HL-60/S4 (cell line): ENCODE data around the gene RPS6KB2.
"Not testable (repeated sequence)": the region's sequence is repeated elsewhere in the genome, so short reads cannot be mapped to it uniquely, and the experiment has no call there.

Source experiments
- in situ Hi-C: fragments of 300-500 bp; cut with MboI; formaldehyde crosslinking; loops from 2 replicates; pipeline ENCODE4 v1.14.3; 2022; ENCODE audit warnings: low sequenced_read_pairs

RPS6KB2 gene

DNA sequence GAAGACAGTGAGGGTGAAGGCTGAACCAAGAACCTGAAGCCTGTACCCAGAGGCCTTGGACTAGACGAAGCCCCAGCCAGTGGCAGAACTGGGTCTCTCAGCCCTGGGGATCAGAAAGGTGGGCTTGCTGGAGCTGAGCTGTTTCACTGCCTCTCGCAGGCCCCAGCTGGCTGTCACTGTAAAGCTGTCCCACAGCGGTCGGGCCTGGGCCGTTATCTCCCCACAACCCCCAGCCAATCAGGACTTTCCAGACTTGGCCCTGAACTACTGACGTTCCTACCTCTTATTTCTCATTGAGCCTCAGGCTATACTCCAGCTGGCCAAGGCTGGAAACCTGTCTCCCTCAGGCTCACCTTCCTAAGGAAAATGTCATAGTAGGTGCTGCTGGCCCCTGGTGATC lies 30.8 kb upstream of the RPS6KB2 start:
- in situ Hi-C loops: no loop called here

DNA sequence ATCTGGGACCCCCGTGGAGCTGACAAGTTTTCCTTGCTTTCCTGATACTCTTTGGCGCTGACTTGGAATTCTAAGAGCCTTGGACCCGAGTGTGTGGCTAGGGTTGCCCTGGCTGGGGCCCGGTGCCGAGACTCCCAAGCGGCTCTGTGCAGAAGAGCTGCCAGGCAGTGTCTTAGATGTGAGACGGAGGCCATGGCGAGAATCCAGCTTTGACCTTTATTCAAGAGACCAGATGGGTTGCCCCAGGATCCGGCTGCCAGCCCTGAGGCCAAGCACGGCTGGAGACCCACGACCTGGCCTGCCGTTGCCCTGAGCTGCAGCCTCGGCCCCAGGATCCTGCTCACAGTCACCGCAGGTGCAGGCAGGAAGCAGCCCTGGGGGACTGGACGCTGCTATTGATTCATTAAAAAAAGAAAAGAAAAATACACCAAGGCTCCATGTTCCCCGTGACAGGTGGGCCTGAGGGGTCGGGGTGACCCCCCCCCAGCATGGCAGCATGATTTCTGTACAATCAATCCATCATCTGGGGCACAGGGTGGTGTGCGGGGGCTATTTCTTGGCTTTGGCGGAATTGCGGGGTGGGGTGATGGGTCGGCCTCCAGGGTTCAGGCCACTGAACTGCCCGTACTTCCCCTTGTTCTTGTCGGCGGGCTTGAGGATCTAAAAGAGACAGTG lies 30.2 kb upstream of the RPS6KB2 start:
- in situ Hi-C loops: no loop called here

DNA sequence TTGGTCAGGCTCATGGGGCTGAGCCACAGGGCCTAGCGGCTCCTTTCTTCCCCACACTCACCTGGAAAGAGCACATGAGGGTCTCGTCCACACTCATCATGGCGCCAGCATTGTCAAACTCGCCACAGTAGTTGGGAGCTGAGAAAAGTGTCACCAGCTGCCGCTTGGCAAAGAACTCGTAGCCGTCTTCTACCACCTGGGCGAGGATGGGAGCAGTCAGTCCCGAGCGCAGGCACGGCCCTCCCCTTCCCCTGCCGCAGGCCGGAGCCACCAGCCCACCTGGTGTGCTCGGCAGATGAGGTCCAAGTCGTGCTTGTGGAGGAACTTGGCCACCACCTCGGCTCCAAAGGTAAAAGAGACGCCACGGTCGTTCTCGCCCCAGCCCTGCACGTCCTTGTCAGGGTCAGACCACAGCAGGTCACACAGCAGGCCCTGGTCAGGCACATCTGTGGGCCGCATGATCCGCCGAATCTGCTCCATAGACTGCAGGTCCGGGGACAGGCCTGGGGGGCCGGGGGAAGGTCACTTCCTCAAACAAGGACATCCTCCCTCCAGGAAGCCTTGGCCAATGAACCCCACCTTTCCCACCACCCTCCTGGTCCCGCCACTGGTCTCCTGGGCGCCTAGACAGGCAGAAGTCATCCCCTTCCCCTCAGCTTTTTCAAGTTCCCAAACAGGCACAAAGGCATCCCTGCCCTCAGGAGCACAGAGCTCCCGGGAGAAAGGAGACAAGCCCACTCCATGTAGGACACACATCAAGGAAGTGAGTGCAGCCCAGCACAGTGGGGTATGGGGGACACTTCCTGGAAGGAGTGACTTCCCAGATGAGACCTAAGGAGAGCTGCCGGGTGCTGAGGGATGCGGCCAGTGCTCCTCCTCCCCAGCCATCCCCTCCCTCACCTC lies 29.4 kb upstream of the RPS6KB2 start:
- in situ Hi-C loops: no loop called here

DNA sequence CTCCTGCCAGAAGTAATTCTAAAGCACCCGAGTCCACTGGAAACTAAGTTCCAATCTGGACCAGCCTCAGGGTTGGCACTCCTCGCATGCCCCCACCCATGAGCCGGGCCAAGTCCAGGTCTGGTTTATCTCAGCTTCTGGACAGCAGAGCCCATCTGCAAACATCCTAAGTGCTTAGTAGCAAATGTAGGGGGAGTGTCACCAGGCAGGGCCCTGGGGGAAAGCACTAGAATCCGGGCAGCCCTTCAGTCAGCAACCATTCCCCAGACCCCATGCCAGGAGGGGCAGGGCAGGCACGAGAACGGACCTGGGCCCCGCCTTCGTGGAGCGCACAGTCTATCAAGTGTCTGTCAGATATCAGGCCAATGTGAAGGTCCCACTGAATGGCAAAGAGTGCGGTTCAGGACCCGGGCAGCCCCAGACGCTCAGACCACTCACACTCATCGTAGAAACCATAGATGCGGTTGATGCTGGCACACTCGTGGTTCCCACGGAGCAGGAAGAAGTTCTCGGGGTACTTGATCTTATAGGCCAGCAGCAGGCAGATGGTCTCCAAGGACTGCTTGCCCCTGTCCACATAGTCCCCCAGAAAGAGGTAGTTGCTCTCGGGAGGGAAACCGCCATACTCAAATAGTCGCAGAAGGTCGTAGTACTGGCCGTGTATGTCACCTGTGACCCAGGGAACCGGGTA lies 27.9 kb upstream of the RPS6KB2 start:
- in situ Hi-C loops: no loop called here

DNA sequence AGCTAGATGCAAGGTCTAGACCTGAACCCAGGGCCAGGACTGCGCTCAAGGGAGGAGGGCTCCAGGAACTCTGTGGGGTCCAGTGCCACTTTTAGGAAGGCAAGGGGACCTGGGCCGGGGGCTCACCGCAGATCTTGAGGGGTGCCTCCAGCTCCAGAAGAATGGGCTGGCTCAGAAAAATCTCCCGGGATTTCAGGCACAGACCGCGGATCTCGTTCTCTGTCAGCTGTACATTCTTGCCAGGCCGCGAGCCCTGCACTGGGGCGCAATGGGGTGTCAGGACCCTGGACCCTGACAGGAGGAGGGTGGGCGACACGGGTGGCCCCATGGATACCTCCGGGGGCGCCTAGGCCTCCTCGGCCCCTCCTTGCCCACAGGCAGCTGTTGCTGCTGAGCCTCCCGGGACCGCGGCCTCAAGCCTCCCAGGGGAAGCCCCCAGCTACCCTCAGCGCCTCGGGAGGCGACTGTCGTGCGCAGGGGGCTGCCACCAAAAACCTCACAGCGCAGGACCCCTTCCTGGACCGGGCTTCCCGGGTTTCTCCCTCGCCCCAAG lies 27.3 kb upstream of the RPS6KB2 start:
- in situ Hi-C loops: no loop called here

DNA sequence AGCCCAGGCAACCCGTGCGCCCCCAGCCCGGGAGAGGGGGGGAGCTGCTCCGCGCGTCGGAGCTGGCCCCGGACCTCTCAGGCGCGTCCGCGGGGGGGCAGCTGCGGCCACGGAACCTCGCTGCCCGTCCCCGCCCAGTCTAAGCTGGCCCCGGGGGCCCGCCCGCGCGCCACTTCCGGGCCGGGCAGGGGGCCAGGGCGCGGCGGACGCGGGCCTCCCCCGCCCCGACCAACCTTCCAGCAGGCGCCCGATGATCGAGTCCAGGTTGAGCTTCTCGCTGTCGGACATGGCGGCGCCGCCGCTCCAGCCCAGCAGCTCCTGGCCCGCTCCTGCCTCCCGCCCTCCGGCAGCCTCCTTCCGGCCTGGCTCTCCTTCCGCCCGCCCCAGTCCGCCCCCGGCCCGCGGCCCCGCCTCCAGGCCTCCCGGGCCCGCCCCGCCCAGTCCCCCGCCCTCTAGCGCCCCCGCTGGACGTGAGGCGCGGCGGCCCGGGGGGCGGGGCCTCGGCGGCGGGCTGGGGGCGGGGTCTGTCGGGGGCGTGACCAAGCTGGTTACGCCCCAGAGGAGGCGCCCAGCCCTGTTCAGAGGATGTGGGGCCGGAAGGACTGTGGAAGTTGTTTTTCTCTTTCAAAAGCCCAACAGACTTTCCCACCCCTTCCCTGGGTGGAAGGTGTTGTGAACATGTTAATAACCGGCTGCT lies 26.7 kb upstream of the RPS6KB2 start, which contains the start of gene PPP1CA:
TSS of gene PPP1CA (minus strand) at position 364 of the 697 bp plus-strand sequence. CDS start at position 288, 76 bp downstream.
- in situ Hi-C loops: no loop called here

DNA sequence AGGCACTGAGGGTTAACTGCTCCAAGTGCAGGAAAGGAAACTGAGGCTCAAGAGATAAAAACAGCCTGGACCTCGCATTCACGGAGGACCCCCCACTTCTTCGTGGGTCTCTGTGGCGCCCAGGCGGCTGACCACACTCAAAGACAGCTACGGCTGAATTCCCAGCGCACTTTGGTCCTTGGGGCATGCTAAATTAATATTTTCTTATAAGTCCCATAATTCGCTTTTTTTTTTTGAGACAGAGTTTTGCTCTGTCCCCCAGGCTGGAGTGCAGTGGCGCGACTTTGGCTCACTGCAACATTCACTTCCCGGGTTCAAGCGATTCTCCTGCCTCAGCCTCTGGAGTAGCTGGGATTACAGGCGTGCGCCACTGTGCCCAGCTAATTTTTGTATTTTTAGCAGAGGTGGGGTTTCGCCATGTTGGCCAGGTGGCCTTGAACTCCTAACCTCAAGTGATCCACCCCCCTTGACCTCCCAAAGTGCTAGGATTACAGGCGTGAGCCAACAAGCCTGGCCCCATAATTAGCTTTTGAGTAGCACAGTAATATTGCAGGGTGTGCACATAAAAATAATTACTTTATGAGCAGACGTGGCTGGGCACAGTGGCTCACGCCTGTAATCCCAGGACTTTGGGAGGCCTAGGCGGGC lies 26.0 kb upstream of the RPS6KB2 start:
- in situ Hi-C loops: not testable (repeated sequence)

DNA sequence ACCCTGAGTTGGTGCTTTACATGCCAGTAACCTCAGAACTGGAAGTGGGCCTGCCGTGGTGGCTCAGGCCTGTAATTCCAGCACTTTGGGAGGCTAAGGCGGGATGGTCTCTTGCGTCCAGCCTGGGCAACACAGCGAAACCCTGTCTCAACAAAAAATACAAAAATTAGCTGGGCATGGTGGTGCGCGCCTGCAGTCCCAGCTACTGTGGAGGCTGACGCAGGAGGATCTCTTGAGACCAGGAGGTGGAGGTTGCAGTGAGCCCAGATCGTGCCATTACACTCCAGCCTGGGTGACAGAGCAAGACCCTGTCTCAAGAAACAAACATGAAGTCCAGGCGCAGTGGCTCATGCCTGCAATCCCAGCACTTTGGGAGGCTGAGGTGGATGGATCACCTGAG lies 25.2 kb upstream of the RPS6KB2 start:
- in situ Hi-C loops: not testable (repeated sequence)

DNA sequence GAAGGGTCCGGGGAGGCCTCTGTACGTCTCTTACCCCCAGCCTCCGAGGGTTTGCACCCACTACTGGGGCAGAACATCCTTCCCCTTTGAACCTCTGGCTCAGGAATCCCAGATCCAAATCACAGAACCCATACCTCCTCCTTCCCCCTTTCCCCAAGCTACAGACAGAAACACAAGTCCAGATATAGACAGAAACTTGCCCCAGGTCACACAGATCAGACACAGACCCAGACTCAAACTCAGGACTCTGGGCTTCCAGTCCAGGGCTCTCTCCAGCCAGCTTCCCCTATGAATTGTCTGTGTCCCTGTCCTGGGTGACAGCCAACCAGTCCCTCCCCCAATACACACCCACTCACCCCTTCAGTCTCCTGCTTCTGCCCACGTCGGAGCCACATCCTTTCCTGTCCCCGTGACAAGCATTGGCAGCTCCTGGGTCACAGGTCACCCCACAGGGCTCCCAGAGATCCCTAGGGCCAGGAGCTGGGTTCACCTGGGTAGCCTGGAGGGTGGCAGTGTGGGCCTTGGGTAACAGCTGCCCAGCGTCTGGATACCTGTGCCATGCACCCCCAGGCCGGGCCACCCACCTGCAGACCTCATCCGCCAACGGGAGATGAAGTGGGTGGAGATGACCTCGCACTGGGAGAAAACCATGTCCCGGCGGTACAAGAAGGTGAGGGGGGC lies 23.6 kb upstream of the RPS6KB2 start:
- in situ Hi-C loops: no loop called here

DNA sequence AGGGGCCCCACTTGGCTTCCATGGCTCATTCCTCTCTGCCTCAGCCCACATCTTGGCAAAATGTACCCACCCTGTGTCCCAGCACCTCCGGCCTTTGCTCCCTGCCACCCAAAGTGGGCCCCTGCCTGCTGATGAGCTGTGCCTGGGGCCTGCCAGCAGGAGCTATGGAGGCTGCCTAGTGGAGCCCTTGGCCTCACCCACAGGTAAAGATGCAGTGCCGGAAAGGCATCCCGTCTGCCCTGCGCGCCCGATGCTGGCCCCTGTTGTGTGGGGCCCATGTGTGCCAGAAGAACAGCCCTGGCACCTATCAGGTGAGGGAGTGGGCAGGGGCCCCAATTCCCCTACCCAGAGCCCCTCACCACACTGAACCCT lies 23.1 kb upstream of the RPS6KB2 start:
- in situ Hi-C loops: no loop called here

DNA sequence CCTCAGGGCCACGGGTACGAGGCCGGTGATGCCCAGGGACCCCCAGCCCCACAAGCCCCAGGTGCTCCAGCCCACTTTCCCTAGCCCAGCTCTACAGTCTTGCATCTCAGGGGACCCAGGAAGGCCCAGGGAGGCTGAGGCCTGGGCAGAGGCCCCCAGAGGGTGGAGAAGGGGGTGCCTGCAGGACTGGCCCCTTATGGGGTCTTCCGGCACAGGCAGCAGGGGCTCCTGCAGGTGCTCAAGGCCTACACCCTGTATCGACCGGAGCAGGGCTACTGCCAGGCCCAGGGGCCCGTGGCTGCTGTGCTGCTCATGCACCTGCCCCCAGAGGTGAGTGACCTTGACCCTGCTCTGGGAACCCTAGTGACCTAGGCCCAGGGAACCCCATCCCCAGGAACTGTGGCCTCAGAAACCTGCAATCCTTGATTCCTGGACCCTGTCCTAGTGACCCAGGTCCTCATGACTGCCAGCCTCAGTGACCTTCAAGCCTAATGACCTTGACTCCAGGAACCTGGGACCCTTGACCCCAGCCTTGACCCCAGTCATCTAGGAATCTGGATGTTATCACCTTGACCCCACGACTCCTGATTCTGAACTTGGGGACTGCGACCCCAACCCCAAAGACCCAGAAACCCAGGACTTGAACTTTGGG lies 22.5 kb upstream of the RPS6KB2 start:
- in situ Hi-C loops: no loop called here

DNA sequence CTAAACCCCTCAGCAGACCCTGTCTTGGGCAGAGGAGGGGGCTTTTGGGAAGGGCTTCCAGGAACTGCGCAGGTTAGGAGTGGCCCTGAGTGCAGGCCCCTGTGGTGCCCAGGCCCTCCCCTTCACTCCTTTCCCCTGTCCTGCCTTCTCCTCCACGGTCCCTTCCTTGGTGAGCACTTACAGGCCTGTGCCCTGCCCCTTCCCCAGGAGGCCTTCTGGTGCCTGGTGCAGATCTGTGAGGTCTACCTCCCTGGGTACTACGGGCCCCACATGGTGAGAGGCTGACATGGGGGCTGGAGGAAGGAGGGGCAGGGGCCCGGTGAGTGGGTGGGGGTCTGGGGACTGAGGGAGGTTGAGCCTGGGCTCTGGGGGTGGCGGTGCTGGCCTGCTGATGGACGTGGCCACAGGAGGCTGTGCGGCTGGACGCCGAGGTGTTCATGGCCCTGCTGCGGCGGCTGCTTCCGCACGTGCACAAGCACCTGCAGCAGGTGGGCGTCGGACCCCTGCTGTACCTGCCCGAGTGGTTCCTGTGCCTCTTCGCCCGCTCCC lies 21.8 kb upstream of the RPS6KB2 start:
- in situ Hi-C loops: no loop called here

DNA sequence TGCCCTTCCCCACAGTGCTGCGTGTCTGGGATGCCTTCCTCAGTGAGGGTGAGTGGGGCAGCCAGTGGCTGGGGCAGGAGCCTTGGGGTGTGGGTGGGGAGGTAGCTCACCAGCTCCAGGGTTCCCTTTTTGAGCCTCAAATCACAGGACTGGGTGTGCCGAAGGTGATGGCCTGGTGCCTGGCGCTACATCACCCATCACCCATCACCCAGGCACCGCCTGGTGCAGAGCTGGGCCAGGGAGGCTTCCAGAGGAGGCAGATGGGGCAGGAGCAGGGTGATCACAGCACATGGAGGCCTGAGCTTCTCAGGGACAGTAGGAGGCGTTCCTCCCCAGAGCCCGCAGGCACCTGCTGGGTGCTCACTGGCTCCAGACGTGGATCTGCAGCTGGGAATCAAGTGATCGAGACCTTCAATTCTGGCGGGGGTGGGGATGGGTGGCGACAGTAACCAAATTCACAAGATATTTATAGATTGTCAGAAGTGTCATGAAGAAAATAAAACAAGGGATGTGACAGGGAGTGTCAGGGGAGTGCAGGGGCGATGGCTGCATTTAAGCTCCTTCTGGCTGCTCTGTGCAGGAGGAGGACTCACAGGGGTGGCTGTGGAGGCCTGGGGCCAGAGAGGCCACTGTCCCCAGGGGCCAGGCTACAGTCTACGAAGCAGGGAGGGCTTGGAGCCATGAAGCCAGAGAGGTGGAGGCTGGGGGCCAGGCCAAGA lies 21.2 kb upstream of the RPS6KB2 start:
- in situ Hi-C loops: no loop called here

DNA sequence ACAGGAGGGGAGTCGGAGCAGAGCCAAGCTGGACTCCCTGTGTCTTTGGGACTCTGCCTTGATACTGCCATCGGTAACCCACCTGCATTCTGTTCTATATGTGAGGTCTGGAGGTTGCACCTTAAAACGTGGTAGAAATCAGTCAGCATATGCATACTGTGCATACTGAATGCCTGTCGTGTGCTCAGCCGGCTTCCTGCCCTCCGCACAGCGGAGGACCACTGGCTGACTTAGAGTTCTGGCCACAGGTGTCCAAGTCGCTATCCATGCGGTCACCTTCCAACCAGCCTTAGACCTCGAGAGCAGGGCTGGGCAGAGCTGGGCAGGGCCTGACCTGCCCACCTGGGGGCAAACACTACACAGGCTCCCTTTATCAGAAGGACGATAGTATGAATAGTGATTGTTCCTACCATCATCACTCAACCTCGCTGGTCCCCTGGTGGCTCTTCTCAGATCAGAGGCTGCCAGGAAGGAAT lies 20.6 kb upstream of the RPS6KB2 start:
- in situ Hi-C loops: no loop called here

DNA sequence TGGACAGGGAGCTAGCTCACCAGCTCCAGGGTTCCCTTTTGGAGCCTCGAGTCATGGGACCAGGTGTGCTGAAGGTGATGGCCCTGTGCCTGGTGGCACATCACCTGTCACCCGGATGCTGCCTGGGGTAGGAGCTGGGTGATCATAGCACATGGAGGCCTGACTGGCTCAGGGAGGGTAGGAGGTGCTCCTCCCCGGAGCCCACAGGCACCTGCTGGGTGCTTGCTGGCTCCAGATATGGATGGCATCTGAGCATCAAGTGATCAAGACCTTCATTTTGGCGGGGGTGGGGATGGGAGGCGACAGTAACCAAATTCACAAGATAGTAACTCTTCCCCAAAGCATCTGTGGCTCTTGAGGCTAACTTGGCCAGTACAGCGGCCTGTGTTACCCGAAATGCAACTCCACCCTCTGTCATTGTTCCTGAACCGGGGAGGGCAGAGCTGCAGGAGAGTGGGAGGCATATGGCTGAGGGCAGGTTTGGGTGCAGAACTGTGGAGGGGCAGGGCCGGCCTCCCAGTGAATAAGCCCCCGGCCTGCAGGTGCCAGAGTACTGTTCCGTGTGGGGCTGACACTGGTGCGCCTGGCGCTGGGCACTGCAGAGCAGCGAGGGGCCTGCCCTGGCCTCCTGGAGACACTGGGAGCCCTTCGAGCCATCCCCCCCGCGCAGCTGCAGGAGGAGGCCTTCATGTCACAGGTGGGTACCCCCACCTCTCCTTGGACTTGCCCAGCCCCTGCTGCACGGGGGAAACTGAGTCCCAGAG lies 19.7 kb upstream of the RPS6KB2 start:
- in situ Hi-C loops: no loop called here

DNA sequence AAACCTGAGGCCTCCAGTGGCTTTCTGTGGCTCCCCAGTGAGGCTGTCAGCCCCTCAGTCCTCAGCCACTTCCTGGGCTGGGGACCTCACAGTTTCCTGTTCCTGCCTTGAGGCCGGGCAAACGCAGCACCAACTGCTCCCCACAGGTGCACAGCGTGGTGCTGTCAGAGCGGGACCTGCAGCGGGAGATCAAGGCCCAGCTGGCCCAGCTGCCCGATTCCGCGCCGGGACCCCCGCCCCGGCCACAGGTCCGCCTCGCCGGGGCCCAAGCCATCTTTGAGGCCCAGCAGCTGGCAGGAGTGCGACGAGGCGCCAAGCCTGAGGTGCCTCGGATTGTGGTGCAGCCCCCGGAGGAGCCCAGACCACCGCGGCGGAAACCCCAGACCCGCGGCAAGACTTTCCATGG lies 19.0 kb upstream of the RPS6KB2 start:
- in situ Hi-C loops: no loop called here

DNA sequence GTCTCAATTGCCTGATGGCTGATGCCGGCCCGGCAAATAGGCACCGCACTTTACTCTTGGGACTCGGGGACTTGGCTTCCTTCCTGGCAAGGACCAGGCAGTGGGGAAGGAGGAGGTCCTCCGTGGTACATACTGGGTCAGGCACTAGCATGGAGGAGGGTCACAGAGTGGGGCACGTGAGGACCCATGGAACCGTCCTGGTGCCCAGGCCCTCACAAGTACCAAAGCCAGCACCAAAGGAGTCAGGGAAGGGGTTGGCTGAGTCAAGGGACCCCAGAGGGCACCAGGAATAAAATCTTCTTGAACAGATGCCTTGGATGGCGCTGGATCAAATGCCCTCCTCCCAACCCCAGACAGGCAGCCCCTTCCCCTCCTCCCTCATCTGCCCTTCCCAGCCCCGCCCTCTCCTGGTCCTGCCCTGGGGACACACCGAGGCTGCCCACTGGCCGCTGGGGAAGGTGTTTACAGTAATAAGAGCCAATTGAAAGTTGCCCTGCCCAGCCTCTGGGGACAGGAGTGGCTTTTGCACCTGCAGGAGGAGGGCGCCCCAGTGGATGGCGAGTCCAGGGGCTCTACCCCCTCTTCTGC lies 18.4 kb upstream of the RPS6KB2 start:
- in situ Hi-C loops: no loop called here
